ENCODE data around the gene GBP1.
"Not testable (repeated sequence)": the region's sequence is repeated elsewhere in the genome, so short reads cannot be mapped to it uniquely, and the experiment has no call there.

The GBP1 gene

GRCh38 chr1:89035080-89035479 is 29.9 kb downstream of the GBP1 start:
- TF ChIP-seq CTCF (IDR thresholded peaks at IDR 0.05; ENCODE audit: low read depth, low read length, missing control alignments): no peak
- H3K4me3 ChIP-seq (ENCODE audit: low read depth, low read length): no peak overlapping the region
- DNase-seq (ENCODE audit: low read depth): no peak

GRCh38 chr1:89034004-89034403 is 31.0 kb downstream of the GBP1 start:
- DNase-seq (ENCODE audit: low read depth): not testable (repeated sequence)

GRCh38 chr1:89029051-89029450 is 36.0 kb downstream of the GBP1 start:
- not testable (repeated sequence) for DNase-seq (ENCODE audit: low read depth)

More at GRCh38 chr1:89034004-89034403, 31.0 kb downstream of the GBP1 start:
- H3K4me3 ChIP-seq (ENCODE audit: low read depth, low read length): not testable (repeated sequence)

GRCh38 chr1:89025928-89026327 is 39.1 kb downstream of the GBP1 start:
- no peak for TF ChIP-seq CTCF (IDR thresholded peaks at IDR 0.05; ENCODE audit: low read depth, low read length, missing control alignments)
- no peak for DNase-seq (ENCODE audit: low read depth)
- H3K4me3 ChIP-seq (ENCODE audit: low read depth, low read length): no peak overlapping the region

More at GRCh38 chr1:89029051-89029450, 36.0 kb downstream of the GBP1 start:
- not testable (repeated sequence) for H3K4me3 ChIP-seq (ENCODE audit: low read depth, low read length)

GRCh38 chr1:89023026-89023425 is 42.0 kb downstream of the GBP1 start:
- no peak for TF ChIP-seq CTCF (IDR thresholded peaks at IDR 0.05; ENCODE audit: low read depth, low read length, missing control alignments)
- no peak for DNase-seq (ENCODE audit: low read depth)
- H3K4me3 ChIP-seq (ENCODE audit: low read depth, low read length): no peak overlapping the region; the same call in 1 of the 2 replicates

- no peak for TF ChIP-seq CTCF (IDR thresholded peaks at IDR 0.05; ENCODE audit: low read depth, low read length, missing control alignments)
- H3K4me3 ChIP-seq (ENCODE audit: low read depth, low read length): peak within 1 kb of the TSS; percentile 62
- DNase-seq (ENCODE audit: low read depth): peak; percentile 21
Observed at GRCh38 chr1:89022167-89022959, 42.6 kb downstream of the GBP1 start, which contains the start of gene GBP3. GBP3 (minus strand) TSS chr1:89022866; CDS start chr1:89020721, 2,145 bp downstream.

GRCh38 chr1:89018318-89018717 is 46.7 kb downstream of the GBP1 start:
- not testable (repeated sequence) for DNase-seq (ENCODE audit: low read depth)

GRCh38 chr1:89008511-89008910 is 56.5 kb downstream of the GBP1 start:
- no peak for DNase-seq (ENCODE audit: low read depth)
- no peak for TF ChIP-seq CTCF (IDR thresholded peaks at IDR 0.05; ENCODE audit: low read depth, low read length, missing control alignments)
- no peak overlapping the region for H3K4me3 ChIP-seq (ENCODE audit: low read depth, low read length)

More at GRCh38 chr1:89018318-89018717, 46.7 kb downstream of the GBP1 start:
- not testable (repeated sequence) for H3K4me3 ChIP-seq (ENCODE audit: low read depth, low read length)

Measured in GM12864 (cell line).